Stimulated activated CD8-positive, alpha-beta memory T cell treated with anti-CD3 and anti-CD28 coated beads, Interleukin-15, amount 100 ng/mL, for 4 hours (primary cell): ENCODE measurements around the gene VAV2.

Experiments used
- DNase-seq, 2 donors: peaks; one replicate each; pipeline ENCODE4 v3.0.0-alpha.2; 2020; ENCODE audit warnings: low read depth in 2 of 2

The VAV2 gene

GRCh38 chr9:133853331-133853730 is 138.8 kb downstream of the VAV2 start:
- DNase-seq: no peak

DNA sequence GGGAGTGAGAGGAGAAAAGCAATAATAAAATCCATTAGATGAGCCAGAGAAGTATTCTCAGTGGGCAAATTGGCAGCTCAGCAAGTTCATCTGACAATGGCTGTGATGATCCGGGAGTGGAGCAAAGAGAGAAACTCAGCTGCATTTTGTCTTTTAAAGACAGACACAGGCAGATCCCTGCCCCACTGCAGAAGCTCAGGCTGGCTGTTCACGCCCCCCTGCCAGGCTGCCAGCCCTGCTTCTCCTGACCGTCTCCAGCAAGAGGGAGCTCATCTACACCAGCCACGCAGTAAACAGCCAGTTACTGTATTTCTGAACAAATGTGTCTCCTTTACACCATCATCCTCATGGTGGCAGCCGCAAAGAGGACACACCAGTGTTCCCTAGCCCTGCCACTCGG is 139.7 kb downstream of the VAV2 start:
- no peak for DNase-seq

GRCh38 chr9:133851693-133852092 is 140.4 kb downstream of the VAV2 start:
- DNase-seq: no peak

DNA sequence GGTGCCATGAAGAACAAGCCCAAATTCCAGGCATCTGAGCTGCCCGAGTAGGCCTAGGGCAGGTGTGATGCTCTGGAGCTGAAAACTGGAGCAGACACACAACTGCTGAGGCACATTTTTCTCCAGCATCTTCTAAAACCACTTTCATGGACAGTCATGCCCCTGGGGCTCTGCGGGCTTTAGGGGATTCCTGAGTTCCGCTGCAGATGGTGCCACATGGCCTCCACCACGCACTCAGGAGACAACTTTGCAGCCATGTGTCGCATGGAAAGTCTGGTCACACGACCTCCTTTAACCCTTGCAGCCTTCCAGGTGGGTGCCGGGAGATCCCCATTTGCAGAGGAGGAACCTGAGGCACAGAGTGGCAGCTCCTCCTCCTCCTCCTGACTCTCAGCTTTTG is 141.2 kb downstream of the VAV2 start:
- no peak for DNase-seq

- DNase-seq: no peak
These were observed 142.0 kb downstream of the VAV2 start for GRCh38 chr9:133850161-133850560.

- no peak for DNase-seq
These were observed 142.9 kb downstream of the VAV2 start for GRCh38 chr9:133849110-133849670.

- DNase-seq: no peak
These were observed 143.5 kb downstream of the VAV2 start for GRCh38 chr9:133848471-133849109.

GRCh38 chr9:133846483-133847090 is 145.5 kb downstream of the VAV2 start:
- no peak for DNase-seq

DNA sequence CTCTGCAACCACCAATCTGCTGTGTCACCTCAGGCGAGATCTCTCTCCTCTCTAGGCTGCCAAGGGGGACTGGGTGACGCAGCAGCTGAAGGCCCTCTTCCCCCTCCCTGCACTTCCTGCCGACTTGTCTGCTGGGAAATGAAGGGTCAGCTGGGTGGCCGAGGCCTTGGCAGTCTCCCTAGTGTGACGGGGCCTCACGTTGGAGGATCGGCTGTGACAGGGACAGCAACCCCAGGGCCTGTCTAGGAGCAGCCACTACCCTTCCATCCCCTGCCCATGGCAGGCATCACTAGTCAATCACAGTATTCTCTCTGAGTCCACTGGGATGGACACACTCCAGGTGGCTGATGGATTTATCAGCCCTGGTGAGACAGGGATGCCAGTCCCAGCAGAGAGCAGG is 146.7 kb downstream of the VAV2 start:
- DNase-seq: no peak

DNA sequence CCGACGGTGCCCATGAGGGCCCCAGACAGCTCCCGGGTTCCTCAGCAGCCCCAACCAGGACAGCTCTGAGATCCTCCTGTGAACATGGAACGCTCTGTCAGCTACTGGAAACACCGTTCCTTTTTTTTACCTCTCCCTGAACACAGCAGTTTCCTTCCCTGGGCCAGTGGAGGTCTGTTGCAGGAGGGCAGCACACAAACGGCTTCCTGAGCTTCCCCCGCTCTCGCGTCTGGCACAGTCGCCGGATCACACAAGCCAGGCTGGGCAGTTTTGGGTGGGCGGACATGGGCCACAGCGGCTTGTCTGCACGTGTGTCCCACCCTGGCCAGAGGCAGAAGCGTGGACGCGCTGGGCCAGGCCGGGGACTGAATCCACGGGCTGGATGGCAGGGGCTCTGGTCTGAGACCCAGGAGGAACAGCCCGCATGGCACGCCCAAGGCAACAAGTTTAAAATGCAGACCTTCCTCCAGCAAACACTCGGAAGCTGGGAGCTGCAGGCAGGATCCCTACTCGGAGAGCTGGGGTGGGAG is 147.2 kb downstream of the VAV2 start:
- DNase-seq: no peak

GRCh38 chr9:133844398-133844784 is 147.7 kb downstream of the VAV2 start:
- no peak for DNase-seq

DNA sequence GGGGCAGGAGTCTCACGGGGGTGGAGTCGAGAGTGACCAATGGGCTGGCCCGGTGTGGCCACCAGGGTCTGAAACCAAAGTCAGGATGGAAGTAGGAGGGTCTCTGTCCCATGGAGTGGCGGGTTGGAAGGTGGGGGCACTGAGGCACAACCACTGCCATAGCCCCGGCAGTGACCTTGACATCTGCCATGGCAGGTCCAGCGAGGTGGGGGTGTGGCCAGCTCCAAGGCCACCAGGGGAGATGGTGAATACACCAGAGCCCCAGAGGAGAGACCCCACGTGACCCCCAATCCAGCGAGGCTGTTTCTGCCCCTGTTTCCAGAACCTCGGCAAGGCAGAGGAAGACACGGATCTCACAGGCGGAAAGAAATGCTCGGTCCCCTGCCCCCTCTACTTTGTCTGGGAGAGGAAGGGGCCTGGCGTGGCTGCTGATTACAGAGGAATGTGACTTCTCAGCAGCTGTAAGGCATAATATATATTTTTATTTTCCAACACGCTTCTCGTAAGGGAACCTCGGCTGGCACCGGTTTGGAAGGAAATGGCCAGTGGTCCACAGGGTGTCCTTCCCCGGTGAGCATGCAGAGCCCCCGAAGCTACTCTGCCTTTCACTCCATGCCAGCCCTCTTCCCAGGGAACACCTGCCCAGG is 148.2 kb downstream of the VAV2 start:
- DNase-seq: no peak

DNA sequence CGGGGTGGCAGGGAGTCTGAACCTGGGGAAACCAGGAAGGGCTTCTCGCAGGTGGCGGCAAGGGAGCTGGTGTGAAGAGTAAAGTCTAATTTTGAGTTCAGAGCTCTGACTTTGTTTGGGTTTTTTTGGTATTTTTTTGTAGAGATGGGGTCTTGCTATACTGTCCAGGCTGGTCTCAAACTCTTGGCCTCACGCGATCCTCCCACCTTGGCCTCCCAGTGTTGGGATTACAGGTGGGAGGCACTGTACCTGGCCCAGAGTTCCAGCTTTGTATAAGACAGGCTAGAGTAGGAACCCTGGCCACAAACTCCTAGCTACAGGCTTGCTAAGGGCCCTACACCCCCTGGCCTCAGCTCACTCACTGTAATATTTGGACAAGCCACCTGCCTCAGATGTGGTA is 148.9 kb downstream of the VAV2 start:
- no peak for DNase-seq

DNA sequence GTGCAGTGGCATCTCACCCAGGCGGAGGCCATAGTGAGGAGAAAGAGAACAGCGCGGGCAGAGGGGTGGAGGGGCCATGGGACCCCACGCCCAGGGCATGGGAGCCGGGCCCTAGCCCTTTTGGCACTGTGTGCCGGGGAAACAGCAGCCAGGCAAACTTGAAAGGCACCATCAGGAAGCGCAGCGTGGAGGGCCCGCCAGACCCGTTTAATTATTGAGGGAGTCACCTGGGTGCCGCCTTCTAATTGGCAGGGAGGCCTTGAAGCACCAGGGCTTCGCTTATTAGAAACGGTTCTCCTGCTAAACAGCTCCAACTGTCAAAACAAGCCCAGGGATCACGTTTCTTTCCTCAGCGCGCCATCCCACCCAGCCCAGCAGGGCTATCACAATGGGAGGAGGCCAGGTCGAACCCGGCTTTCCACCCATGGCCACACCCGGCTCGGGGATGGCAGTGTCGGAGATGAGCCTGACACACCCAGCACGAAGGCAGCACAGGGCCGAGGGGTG is 149.3 kb downstream of the VAV2 start:
- DNase-seq: no peak

DNA sequence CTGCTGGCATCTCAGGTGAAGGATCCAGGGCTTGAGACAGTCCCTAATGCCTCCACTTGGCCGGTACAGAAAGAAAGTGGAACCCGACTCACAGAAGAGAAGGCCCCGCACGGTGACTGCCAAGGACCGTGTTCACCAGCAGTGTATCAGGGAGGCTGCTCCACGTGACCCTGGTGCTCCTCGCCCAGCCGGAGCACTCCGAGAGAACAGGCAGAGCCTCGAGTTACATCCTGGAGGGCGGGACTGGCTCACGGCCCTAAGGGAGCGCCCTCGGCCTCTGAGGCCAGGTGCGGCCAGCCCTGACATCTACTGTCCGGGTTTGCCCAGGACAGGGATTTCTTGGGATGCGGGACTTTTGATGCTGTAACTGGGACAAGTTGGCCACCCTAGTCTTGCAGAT is 149.9 kb downstream of the VAV2 start:
- DNase-seq: no peak

GRCh38 chr9:133841167-133841812 is 150.8 kb downstream of the VAV2 start:
- no peak for DNase-seq

- DNase-seq: no peak
These were observed 152.2 kb downstream of the VAV2 start for GRCh38 chr9:133839822-133840329.

- no peak for DNase-seq
These were observed 153.1 kb downstream of the VAV2 start for GRCh38 chr9:133838859-133839507.

- DNase-seq: no peak
These were observed 154.2 kb downstream of the VAV2 start for GRCh38 chr9:133837627-133838597.

GRCh38 chr9:133836818-133837217 is 155.3 kb downstream of the VAV2 start:
- no peak for DNase-seq
